HG03159 (cell line): ENCODE measurements around the gene AKAP14.
A peak's percentile ranks its signal among the peaks of the same experiment; 100 is the strongest.
"Not testable (repeated sequence)": the region's sequence is repeated elsewhere in the genome, so short reads cannot be mapped to it uniquely, and the experiment has no call there.

Source experiments
- ATAC-seq: cut with Tn5 transposase; IDR thresholded peaks from one replicate; pipeline ENCODE4 v1.9.1; 2021; ENCODE audit warnings: mild to moderate bottlenecking, moderate library complexity; ENCODE audit not compliant: unreplicated experiment

AKAP14 gene

GRCh38 chrX:119895843-119896326 lies at the start of gene AKAP14:
AKAP14 (plus strand) TSS chrX:119895893; CDS start chrX:119903224, 7,331 bp downstream.
- ATAC-seq: no peak

- peak; percentile 98 for ATAC-seq
These were observed 43.0 kb upstream of the AKAP14 start, which contains the start of gene UPF3B for GRCh38 chrX:119852382-119853353. UPF3B (minus strand) TSS chrX:119852963; CDS start chrX:119852928, 35 bp downstream.

- no peak for ATAC-seq
These were observed 42.2 kb upstream of the AKAP14 start for GRCh38 chrX:119853444-119853843.

- peak; percentile 13 for ATAC-seq
These were observed 25.0 kb upstream of the AKAP14 start for GRCh38 chrX:119870626-119871131.

GRCh38 chrX:119871245-119871598 lies 24.5 kb upstream of the AKAP14 start:
- ATAC-seq: peak; percentile 37

GRCh38 chrX:119871599-119872395 lies 23.9 kb upstream of the AKAP14 start, which contains the start of the genes NDUFA1 and RNF113A:
NDUFA1 (plus strand) TSS chrX:119871832; CDS start chrX:119871912, 80 bp downstream.
RNF113A (minus strand) TSS chrX:119871733; CDS start chrX:119871613, 120 bp downstream.
- ATAC-seq: peak; percentile 86

- no peak for ATAC-seq
These were observed 17.0 kb upstream of the AKAP14 start for GRCh38 chrX:119878740-119879139.

GRCh38 chrX:119880076-119880475 lies 15.6 kb upstream of the AKAP14 start:
- no peak for ATAC-seq

- peak; percentile 83 for ATAC-seq
These were observed 14.9 kb upstream of the AKAP14 start for GRCh38 chrX:119880552-119881437.

GRCh38 chrX:119885554-119886428 lies 9.9 kb upstream of the AKAP14 start:
- ATAC-seq: no peak

- ATAC-seq: peak; percentile 78
These were observed 7.8 kb upstream of the AKAP14 start for GRCh38 chrX:119887721-119888425.

- ATAC-seq: not testable (repeated sequence)
These were observed 5.1 kb upstream of the AKAP14 start for GRCh38 chrX:119890626-119891025.

GRCh38 chrX:119891961-119892692 lies 3.6 kb upstream of the AKAP14 start:
- not testable (repeated sequence) for ATAC-seq

GRCh38 chrX:119899125-119899524 lies 3.4 kb downstream of the AKAP14 start:
- no peak for ATAC-seq

GRCh38 chrX:119900976-119901375 lies 5.3 kb downstream of the AKAP14 start:
- no peak for ATAC-seq

GRCh38 chrX:119916310-119916709 lies 20.6 kb downstream of the AKAP14 start:
- ATAC-seq: no peak

GRCh38 chrX:119917877-119918276 lies 22.2 kb downstream of the AKAP14 start:
- ATAC-seq: no peak
